A172 (cell line): ENCODE results near the gene DGKZ. TPM values are rescaled to one million over a fixed set of nuclear protein-coding genes. Genes with fewer than 3 reads are reported as not detected.
"Not testable (repeated sequence)": the region's sequence is repeated elsewhere in the genome, so short reads cannot be mapped to it uniquely, and the experiment has no call there.

Source experiments
- DNase-seq: peaks from one replicate; pipeline ENCODE4 v3.0.0-alpha.2; 2015; ENCODE audit warnings: low spot score
- total RNA-seq: library from RNA; depleted of rRNA; stranded (reverse); fragments of >200 nt; shearing (Covaris generic); gene quantifications from 2 replicates; pipeline ENCODE4 v1.2.3, GENCODE V29; 2014; rRNA removed

DGKZ gene, protein sequence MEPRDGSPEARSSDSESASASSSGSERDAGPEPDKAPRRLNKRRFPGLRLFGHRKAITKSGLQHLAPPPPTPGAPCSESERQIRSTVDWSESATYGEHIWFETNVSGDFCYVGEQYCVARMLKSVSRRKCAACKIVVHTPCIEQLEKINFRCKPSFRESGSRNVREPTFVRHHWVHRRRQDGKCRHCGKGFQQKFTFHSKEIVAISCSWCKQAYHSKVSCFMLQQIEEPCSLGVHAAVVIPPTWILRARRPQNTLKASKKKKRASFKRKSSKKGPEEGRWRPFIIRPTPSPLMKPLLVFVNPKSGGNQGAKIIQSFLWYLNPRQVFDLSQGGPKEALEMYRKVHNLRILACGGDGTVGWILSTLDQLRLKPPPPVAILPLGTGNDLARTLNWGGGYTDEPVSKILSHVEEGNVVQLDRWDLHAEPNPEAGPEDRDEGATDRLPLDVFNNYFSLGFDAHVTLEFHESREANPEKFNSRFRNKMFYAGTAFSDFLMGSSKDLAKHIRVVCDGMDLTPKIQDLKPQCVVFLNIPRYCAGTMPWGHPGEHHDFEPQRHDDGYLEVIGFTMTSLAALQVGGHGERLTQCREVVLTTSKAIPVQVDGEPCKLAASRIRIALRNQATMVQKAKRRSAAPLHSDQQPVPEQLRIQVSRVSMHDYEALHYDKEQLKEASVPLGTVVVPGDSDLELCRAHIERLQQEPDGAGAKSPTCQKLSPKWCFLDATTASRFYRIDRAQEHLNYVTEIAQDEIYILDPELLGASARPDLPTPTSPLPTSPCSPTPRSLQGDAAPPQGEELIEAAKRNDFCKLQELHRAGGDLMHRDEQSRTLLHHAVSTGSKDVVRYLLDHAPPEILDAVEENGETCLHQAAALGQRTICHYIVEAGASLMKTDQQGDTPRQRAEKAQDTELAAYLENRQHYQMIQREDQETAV
- 88.1 and 89.0 TPM in 2 replicates for total RNA-seq

DNA sequence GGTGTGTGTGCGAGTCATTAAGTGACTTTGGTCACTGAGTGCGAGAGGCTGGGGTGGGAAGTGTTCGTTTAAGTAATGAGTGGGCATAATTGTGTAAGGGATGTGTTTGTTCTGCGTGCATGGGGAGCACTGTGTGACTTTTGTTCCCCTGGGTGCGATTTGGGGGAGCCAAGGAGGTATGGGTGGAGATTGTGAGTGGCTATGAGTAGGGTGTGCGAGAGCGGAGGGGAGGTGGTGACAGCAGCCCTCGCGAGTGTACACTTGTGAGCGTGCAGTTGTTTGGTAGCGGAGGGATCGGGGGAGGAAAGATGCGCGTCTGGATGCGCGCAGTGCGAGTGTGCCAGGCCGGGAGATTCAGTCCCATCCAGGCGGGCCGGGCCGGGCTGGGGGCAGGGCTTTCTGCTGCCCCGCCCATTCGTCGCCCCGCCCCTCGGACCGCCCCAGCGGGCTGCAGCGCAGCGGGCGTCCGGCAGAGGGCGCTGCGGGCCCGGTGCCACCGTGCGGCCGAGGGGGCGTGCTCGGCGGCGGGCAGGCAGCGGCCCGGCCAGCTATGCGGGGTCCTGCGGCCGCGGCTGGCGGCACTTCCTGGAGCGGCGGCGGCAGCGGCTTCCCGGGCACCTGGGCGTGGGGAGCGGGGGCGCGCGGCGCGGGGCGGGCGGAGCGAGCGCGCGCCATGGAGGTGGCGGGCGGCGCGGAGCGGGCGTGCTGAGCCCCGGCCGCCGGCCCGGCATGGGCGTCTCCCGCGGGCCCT is at the start of gene DGKZ:
Gene DGKZ (plus strand): TSS at position 578 of the 751 bp plus-strand sequence. CDS start 197 bp downstream, outside the sequence.
- DNase-seq = peak; percentile 56

DNA sequence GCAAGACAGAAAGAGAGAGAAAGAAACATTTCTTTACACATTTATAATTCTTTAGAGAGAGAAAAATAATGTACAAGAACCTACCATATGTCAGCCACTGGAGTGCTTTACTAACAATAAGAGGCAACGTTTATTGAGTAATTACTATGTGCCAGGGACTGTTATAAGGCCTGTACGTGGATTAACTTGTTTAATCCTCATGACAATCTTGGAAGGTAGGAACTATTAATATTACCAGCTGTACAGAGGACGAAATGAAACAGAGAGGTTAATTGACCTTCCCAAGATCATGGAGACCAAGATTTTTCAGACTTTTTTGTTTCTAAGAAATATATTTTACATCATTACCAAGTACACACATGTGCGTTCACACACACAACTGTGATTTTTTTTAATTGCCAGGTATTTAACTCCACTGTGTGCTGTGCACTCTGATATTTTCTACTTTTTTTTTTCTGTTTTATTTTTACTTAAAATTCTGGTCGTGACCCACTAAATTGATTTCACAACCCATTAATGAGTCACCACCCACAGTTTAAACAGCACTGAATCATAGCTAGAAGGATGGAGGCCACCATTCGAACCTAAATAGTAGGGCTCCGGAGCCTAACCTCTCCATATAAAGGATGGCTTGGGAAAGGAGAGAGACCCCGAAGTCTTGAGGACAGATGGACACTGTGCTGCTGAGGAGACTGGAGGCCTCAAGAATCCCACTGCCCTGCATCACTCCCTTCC is 48.4 kb upstream of the DGKZ start:
- peak; percentile 76 for DNase-seq

DNA sequence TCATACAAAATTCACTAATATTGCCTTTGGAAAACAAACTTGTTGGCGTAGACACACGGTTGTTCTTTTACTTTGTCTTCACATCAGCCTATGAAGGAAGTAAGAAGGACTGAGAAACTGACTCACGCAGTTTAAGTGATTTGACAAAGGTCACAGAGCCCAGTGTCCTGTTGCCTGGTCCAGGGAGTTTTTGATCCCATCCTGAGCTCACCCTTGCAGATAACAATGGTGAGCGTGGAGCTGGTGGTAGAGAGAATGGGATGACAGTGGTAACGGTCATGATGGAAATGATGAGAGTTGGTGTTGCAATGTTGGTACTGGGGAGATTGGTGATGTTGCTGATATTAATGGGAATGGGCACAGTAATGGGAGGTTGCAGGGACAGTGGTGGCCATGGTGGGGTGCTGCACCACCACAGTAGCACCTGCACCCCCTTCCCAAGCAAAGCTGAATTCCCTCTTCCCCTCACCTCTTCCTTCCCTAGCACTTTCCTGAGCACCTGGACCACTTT is 47.8 kb upstream of the DGKZ start:
- no peak for DNase-seq

DNA sequence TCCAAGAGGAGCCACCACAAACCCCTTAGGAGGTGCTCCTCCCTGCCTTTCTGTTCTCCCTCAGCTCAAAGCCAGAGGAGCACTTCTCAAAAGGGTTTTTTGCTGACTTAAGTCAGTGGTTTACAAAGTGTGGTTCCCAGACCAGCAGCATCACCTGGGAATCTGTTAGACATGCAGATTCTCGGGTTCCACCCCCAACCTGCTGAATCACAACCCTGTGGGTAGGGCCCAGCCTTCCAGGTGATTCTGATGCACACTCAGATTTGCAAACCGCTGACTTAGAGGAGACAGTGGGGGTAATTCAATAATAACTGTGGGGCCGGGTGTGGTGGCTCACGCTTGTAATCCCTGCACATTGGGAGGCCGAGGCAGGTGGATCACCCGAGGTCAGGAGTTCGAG is 47.0 kb upstream of the DGKZ start:
- DNase-seq = no peak

DNA sequence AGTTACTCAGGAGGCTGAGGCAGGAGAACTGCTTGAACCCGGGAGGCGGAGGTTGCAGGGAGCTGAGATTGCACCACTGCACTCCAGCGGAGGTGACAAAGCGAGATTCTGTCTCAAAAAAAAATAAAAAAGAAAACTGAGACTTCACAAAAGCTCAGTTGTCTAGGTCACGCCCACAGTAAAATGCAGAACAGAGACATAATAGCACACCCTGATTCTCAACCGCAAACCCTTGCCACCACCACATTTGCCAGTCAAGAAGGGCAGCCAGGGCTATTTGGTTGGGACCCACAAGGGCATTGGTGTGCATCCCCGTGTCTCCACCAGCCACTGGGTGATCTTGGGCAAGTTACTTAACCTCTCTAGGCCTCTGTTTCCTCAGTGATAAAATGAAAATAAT is 44.4 kb upstream of the DGKZ start:
- no peak for DNase-seq

DNA sequence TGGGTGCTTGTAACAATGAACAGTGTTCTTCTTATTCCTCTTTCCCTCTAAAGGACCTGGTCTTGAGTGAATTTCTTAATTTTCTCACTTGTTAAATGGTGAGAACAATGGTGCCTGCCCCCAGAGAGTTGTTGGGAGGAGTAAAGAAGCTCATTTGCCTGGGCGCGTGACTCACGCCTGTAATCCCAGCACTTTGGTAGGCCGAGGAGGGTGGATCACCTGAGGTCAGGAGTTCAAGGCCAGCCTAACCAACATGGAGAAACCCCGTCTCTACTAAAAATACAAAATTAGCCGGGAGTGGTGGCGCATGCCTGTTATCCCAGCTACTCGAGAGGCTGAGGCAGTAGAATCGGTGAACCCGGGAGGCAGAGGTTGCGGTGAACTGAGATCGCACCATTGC is 43.2 kb upstream of the DGKZ start:
- not testable (repeated sequence) for DNase-seq

DNA sequence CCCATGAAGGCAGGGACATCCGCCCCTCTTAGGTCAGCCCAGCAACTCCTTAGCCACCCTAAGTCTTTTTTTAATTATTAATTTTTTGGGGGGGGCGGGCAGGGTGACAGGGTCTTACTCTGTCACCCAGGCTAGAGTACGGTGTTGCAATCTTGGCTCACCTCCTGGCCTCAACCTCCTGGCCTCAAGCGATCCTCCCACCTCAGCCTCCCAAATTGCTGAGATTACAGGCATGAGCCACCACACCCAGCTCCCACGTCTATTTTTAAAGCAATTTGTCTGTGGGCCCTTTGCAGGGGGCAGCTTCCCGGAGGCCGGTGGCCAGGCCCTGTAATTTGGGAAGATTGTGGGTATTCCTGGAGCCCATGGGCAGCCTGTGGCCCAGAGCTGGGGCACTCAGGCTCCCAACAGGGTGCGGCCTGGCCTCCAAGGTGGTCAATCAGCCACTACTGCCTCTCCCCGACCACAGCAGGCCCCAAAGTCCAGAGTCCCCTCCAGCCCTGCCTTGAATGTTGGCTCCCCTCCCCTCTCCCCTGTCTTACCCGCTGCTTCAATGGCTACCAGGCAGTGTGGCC is 42.6 kb upstream of the DGKZ start:
- DNase-seq = no peak

DNA sequence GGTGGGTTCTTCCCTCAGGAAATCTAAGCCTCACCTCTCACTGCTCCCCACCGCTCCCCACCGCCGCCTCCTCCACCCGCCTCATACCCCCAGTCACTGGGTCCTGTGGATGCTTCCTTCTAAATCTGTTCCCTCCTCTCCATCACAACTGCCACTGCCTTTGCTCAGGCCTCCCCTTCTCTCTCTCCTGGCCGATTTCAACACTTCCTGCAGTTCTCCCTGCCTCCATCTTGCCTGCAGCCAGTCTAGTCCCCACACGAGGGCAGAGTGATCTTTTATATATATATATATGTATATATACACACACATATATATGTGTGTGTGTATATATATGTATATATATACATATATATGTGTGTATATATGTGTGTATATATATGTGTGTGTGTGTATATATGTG is 42.0 kb upstream of the DGKZ start:
- DNase-seq = no peak

DNA sequence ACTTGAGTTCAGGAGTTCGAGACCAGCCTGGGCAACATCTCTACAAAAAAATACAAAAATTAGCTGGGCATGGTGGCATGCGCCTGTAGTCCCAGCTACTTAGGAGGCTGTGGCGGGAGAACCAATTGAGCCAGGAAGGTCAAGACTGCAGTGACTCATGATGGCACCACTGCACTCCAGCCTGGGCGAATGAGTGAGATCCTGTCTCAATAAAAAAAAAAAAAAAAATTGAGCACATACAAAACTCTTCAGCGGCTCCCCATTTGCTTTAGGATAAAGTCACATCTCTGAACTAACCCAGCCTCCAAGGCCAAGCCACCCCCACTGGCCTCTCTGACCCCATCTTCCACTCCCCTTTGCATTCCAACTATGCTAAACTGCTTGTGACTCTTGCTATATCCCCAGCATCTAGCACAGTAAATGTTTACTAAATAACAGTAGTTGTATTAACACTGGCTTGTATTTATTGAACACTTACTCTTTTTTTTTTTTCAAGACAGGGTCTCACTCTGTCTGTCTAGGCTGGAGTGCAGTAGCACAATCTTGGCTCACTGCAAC is 40.9 kb upstream of the DGKZ start:
- no peak for DNase-seq

DNA sequence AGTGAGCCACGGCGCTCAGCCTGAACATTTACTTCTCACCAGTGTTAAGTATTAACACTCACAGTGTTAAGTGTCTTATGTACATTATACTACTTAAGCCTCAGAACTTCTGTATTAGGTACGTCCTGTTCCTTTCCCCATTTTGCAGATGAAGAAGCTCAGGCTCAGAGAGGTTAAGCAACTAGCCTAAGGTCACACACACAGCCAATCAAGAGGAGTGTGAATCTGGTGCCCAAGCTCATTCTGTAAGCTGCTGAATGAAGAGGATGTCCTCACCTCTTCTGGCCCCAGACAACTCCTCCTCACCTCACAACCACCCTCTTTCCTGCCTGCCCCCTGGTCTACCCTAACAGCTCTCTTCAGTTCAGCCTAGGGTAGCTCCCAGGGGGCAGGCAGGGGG is 39.9 kb upstream of the DGKZ start:
- DNase-seq = no peak

DNA sequence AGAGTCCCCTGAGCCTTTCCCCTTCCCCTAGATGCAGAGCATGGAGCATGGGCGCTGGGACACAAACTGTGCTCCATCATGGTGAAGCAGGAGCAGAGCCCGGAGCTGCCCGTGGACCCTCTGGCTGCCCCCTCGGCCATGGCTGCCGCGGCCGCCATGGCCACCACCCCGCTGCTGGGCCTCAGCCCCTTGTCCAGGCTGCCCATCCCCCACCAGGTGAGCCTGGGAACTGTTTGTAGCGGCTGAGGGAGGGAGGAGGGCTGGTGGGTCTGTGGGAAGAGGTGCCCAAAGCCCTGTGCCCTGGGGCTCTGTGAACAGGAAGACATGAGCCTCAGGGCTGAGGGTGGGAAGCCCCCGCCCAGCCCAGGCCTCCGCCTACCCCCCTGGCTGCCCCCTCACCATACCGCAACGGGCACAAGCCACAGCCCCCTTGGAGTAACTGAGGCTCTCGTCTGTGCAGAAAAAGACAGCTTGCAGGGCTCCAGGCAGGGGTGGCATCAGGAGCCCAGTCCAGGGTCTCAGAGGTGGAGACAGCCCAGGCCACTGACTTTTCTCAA is 39.4 kb upstream of the DGKZ start:
- DNase-seq = no peak

DNA sequence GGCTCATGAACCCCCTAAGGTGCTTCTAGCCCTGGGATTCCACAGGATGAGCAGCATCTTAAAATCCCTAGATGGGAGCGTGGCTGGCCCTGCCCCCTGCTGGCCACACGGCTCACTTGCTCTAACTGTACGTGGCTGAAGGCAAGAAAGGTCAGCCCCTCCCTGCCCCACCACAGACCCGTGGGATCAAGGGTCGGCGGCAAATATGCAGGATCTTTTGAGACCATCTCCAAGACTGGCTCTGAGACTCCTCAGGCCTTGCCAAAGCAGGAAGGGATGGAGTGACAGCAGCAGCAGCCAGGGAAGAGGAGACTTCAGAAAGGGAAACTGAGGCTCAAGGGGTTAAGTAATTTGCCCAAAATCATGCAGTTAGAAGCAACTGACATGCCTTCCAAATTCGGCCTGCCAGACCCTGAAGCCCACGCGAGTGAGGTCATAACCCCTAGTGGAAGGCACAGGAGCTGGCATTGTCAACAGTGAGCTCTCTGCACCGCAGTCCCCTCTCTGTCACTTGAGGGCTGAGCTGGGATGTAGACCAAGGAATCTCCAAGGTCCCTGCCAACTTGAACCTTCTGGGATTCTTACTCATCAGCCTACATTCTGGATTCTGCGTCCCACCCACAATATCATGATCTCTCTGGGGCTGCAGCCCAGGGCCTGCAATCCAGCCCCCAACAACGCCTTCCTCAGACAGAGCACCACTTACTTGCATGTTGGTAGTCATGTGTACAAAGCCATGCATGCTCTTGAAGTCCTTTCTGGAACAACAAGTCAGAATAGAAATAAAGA is 38.4 kb upstream of the DGKZ start:
- DNase-seq = peak; percentile 53

DNA sequence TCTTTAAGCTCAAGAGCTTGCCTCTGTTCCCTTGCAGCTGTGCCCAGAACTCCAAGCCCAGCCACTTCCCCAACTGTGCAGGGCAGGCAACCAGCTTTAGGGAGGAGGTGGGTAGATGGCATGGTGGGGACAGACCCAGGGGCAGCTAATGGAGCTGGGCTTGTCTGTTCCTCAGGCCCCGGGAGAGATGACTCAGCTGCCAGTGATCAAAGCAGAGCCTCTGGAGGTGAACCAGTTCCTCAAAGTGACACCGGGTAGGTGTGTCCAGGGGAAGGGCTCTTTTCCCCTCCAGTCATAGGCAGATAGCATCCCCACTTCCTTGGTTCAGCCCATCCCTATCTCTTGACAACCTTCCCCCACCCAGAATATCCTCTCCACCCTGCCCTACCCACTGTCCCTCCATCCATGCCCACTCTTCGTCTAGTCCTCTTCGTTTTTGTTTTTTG is 37.4 kb upstream of the DGKZ start:
- peak; percentile 57 for DNase-seq

DNA sequence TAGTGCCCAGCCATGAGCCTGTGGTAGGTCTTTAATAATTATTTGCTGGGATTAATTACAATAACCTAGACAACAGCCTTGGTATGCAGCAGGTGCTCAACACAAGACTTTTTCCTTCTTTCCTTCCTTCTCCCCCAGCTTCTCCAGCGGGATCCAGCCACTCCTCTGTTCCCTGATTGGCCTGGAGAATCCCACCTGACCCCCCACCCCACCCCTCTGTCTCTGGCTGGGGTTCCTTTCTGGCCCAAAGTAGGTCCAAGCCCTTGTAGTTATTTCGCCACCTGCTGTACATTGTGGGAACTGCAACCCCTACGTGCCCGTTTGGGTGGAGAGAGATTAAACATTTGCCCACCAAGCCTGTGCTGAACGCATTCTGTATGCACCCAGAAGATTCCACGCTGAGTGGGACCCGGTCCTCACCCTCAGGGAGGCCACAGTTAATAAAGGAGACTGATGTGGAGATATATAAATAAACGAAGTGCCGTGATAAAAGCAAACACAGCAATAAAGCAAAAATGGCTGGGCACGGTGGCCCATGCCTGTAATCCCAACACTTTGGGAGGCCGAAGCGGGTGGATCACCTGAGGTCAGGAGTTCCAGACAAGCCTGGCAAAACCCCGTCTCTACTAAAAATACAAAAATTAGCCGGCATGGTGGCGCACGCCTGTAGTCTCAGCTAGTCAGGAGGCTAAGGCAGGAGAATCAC is 32.1 kb upstream of the DGKZ start:
- DNase-seq = peak; percentile 85

DNA sequence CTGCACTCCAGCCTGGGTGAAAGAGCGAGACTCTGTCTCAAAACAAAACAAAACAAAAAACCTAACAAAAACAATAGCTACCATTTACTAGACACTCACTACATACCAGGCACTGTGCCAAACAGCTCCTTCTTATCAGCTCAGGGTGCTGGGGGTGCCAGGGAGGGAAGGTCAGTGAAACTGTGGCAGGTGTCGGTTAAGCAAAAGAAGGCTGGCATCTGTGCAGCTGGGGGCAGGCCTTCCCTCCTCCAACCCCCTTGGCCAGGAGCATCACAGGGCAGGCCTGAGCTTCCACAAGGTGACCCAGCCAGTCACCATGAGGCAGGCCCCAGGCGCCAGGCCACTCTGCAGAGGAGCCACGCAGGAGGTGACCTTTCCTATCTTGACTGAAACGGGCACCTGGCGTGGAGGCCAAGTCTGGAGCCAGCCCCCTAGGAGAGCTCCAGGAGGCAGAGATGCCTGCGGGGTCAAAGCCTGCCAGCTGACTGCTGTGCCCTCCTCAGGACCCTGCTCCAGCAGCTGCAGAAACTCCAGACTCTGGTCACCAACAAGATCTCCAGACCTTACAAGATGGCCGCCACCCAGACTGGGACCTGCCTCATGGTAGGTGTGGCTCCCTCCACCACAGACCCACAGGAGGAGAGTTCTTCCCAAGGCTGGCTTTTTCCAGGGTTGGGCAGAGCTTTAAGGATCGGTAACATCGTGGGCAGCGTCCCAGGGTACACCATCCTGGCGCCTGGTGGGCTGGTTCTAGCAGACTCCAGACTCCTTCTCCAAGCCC is 31.3 kb upstream of the DGKZ start:
- peak; percentile 60 for DNase-seq

DNA sequence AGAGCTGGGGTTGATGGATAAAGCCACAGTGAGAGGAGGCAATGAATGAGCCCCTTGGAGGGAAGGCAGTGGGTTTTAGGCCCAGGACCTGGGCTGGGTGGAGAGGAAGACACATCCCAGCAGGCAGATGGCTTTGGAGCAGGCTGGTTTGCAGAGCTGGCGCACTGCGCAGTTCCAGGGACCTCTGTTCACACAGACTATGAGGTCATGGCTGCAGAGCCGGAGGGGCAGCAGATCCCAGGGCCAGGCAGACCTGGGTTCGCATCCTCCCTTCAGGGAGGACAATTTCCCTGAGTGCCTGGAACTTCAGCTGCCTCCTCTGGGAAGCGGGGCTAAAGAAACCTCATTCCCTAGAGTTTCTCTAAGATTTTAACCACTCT is 28.2 kb upstream of the DGKZ start:
- no peak for DNase-seq

DNA sequence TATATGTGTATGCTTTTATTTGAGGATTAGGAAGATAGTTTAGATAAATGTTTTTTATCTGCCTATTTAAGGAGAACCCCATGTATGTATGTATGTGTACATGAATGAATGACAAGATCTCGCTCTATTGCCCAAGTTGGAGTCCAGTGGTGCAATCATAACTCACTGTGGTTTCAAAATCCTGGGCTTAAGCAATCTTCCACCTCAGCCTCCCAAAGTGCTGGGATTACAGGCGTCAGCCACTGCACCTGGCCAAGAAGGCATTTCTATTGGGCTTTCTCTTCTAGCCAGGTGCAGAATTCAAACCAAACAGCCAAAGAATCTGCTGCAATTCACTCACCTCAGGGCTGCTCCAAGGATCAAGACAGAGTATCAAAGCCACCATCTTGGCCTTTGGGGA is 25.5 kb upstream of the DGKZ start:
- DNase-seq = no peak

DNA sequence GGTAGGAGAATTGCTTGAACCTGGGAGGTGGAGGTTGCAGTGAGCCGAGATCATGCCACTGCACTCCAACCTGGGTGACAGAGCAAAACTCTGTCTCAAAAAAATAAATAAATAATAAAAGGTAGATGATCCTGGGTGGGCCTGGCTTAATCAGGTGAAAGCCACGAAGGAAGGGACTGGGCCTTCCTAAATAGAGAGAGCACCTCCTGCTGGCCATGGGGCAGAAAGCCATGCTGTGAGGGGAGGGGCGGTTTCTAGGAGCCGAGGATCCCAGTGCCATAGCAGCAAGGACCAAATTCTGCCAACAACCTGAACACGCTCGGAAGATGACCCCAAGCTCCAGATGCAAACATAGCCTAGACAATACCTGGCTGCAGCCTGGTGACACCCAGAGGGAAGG is 24.5 kb upstream of the DGKZ start:
- DNase-seq = no peak
